Panc1 (cell line): ENCODE measurements around the gene ARFGAP1.
"Not testable (repeated sequence)": the region's sequence is repeated elsewhere in the genome, so short reads cannot be mapped to it uniquely, and the experiment has no call there.

Source experiments
- POLR2AphosphoS5 ChIP-seq: IDR thresholded peaks from 2 replicates; pipeline ENCODE4 v1.6.1; 2012; ENCODE audit warnings: mild to moderate bottlenecking, low read depth, low read length, moderate library complexity
- REST ChIP-seq, 2 experiments: IDR thresholded peaks; 2 replicates each; pipeline ENCODE4 v1.6.1; 2011 to 2012; ENCODE audit warnings: low read depth in 2 of 2, control low read depth in 1 of 2, low read length in 1 of 2, mild to moderate bottlenecking in 1 of 2, moderate library complexity in 1 of 2; ENCODE audit not compliant: insufficient read depth in 1 of 2
- TCF7L2 ChIP-seq: IDR thresholded peaks from 2 replicates; pipeline ENCODE4 v1.6.1; 2011; ENCODE audit warnings: mild to moderate bottlenecking, low read depth, low read length, inconsistent platforms
- TF ChIP-seq, protein P1 (sequence below): fragments of 450-650 bp; IDR thresholded peaks from 2 replicates; pipeline ENCODE4 v1.5.1; 2017; ENCODE audit warnings: mild to moderate bottlenecking

GRCh38 chr20:63335060-63335459, 62.4 kb downstream of the ARFGAP1 start:
- TF ChIP-seq, protein P1, sequence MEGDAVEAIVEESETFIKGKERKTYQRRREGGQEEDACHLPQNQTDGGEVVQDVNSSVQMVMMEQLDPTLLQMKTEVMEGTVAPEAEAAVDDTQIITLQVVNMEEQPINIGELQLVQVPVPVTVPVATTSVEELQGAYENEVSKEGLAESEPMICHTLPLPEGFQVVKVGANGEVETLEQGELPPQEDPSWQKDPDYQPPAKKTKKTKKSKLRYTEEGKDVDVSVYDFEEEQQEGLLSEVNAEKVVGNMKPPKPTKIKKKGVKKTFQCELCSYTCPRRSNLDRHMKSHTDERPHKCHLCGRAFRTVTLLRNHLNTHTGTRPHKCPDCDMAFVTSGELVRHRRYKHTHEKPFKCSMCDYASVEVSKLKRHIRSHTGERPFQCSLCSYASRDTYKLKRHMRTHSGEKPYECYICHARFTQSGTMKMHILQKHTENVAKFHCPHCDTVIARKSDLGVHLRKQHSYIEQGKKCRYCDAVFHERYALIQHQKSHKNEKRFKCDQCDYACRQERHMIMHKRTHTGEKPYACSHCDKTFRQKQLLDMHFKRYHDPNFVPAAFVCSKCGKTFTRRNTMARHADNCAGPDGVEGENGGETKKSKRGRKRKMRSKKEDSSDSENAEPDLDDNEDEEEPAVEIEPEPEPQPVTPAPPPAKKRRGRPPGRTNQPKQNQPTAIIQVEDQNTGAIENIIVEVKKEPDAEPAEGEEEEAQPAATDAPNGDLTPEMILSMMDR = not testable (repeated sequence)
- TF ChIP-seq POLR2AphosphoS5; TCF7L2; REST (IDR thresholded peaks at IDR 0.05; ENCODE audit: insufficient read depth in 1 of 2, low read depth in 2 of 2, low read length in 1 of 2): not testable (repeated sequence)
